Stimulated activated CD4-positive, alpha-beta T cell treated with anti-CD3 and anti-CD28 coated beads, Interleukin-2, amount 100 ng/mL, for 24 hours (primary cell): ENCODE measurements around the gene KBTBD13.
"Not testable (repeated sequence)": the region's sequence is repeated elsewhere in the genome, so short reads cannot be mapped to it uniquely, and the experiment has no call there.

Source experiments
- DNase-seq, 2 donors: peaks; one replicate each; pipeline ENCODE4 v3.0.0-alpha.2; 2020

The KBTBD13 gene

DNA sequence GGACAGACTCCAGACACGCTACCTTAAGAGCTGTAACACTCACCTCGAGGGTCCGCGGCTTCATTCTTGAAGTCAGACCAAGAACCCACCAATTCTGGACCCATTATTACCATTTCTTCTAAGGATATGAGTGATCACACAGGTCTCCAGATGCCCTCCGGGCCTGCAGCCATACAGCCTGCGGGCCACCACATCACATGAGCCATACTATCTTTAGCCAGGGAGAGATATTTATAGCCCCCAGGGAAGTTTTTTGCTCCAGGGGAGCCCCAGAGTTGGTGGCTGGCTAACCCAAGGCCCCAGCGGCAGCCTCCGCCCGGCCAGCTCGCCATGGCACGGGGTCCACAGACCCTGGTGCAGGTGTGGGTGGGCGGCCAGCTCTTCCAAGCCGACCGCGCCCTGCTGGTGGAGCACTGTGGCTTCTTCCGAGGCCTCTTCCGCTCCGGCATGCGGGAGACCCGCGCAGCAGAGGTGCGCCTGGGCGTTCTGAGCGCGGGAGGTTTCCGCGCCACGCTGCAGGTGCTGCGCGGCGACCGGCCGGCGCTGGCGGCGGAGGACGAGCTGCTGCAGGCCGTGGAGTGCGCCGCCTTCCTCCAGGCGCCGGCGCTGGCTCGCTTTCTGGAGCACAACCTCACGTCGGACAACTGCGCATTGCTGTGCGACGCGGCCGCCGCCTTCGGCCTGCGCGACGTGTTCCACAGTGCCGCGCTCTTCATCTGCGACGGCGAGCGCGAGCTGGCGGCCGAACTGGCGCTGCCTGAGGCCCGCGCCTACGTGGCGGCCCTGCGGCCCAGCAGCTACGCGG, at the start of gene KBTBD13:
Gene KBTBD13 (plus strand): TSS at position 261 of the 805 bp plus-strand sequence. CDS start 70 bp downstream, at position 331.
- DNase-seq, result no peak

DNA sequence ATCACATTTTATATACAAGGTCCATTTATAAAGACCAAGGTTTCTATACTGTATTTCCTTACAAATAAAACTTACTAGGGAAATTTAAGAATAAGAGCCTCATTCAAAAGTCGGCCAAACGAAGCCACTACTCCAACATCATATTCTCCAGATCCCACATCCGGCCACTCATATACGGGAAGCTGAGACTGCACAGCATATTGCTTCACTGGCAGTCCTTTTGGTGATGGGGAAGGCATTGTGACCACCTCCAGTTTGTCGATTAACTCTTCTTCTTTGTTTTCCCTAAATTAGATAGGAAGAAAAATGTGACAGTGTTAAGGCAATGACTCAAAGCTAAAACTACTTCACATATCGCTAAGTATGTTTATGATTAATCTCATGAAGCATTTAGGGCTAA, 49.8 kb upstream of the KBTBD13 start:
- no peak for DNase-seq

DNA sequence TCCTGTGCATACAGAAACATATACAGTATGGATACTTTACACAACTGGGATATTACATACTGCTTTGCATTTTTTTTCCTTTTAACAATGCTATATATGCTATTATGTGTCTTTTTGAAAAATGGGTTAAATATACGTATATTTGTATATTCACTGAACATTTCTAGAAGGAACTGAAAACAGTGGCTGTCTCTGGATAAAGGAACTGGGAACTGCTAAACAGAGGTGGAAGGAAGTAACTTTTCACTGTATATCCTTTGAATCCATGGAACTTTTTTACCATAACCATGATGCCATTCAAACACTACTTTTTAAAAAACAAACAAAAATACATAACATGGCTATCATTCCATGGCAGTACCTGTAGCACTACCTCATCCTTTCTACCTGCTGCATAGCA, 49.0 kb upstream of the KBTBD13 start:
- no peak for DNase-seq

DNA sequence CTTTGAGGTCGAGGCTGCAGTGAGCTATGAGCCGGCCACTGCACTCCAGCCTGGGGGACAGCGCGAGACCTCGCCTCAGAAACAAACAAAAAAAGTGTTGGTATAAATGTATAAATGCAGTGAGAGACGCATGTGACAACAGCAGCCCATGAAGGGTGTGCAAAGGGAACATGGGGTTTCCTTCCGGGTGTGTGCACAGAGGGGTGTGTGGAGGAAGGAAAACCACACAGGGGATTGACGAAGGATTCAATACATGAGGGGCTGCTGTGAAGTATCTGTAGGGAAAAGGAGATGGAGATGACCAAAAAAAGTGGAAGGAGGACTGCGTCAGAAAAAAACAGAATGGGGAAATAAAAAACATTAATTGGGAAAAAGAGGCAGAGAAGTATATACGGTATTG, 48.2 kb upstream of the KBTBD13 start:
- no peak for DNase-seq

DNA sequence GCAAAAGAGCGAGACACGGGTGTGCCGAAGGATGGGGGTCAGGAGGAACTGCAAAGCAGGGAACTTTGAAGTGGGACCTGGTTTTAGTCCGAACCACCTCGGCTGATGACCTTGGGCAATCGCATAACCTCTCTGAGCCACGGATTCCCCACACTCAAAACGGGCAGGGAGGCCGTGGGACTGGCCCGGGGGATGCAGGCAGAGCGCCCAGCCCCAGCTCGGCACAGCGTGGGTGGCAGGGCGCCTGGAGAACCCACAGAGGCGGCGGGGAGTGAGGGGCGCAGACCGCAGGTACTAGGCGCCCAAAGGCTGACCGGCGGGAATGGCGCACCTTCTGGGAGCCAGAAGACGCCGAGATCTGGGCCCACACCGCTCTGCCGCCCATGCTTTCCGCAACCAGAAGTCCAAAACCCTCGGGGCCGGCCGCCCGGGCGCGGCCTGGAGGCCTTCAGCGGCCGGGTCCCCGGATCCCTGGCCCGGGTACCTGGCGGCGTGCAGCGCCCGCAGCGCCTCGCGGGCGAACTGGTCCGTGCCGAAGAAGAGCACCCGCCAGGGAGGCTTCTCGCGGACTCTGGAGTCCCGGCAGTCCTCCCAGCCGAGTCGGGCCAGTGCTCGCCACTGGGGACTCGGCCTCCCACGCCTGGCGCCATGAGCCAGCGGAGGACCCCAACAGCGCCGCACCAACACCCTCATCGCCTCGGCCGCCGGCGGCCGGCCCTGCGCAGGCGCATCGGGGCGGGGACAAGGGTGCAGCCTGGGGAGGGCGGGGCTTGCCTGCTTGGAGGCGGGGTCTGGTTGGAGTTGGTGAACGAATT, 47.4 kb upstream of the KBTBD13 start, which contains the start of gene MTFMT:
Gene MTFMT (minus strand): TSS at position 719 of the 815 bp plus-strand sequence. CDS start 26 bp downstream, at position 693.
- peak; percentile 97 to 99 for DNase-seq

DNA sequence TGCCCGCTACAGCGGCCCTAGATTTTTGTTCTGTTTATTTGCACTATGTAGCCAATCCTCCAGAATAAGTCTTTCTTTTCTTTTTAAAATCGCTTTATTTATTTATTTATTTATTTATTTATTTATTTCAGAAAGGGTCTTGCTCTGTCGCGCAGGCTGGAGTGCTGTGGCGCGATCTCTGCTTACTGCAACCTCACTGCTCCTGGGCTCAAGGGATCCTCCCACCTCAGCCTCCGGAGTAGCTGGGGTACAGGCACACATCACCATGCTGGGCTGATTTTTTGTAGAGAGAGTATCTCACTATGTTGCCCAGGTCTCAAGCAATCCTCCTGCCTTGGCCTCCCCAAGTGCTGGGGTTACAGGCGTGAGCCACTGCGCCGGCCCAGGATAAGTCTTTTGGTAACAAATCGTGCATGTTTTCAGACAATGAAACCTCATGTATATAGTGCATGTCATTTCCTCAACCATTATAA, 46.8 kb upstream of the KBTBD13 start:
- DNase-seq, result no peak

DNA sequence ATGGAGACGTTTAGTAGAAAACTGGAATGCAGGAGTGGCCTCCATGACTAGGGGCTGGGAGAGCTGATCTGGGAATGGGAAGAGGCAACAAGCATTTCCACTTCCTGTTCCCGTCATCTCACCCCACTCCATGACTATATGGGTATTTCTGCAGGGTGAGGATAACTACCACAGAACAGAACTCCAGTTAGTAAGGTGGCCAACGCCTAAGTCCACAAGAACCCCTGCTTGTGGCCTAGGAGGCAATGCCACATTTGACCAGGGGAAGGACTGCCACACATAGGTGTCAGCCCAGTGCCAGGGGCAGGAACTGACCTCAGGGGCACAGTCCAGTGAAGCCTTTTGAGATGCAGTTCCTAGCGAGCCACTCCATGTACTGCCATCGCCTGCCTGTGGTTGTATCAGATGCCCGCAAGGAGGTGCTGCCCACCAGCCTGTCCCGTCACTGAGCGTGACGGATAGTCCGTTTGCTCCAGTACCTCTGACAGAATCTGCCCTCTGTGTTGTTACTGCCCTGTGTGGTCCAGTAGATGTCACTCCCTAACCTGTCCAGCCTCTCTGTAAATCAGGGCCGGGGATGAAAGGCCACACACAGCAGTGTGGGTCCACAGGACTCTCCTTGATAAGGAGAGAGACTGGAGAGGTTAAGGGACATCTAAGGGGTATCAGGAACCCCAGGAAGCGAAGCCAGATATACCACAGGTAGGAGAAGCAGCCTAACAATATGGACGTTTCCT, 43.6 kb upstream of the KBTBD13 start:
- DNase-seq, result peak; percentile 39 to 50

DNA sequence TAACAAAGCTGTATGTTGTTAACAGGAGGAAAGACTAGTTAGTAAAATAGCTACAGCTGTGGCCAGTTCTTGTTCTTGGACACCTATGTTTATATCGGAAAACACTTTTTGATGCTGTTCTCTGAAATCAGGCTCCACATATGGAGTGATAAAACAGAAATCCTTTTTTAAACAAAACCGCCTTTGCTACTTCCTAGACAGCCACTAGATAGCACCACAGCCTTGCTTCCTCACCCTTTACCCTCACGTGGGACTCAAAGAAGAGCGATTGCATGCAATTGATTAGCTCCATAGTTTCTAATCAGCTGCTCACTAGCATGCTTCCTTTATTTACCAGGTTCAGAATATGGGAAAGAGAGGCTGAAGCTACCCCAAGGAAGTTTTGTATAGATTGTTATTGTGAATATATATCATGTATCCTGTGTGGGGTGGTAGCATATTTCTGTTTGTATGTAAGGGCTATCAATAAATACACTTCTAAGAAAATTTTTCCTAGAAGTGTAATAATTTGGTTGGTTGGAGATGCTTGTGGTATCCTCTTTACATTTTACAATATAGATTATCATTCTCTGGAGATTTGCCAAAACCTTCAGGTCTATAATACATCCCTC, 42.8 kb upstream of the KBTBD13 start:
- DNase-seq, result peak in 1 of 2 donors; percentile 29

DNA sequence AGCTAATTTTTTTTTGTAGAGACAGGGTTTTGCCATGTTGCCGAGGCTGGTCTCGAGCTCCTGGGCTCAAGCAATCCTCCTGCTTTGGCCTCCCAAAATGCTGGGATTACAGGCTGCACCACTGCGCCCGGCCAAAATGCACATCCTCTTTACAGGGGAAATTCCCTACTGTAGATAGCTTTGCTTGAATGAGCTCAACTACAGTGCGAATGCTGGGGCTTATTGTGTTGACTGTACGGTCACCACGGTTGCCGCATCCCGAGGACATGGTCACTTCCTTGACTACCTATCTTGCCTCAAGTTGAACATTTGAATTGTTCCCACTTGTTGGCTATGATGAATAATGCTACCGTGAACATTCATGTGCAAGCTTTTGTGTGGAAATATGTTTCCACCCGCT, 41.8 kb upstream of the KBTBD13 start:
- DNase-seq, result no peak

DNA sequence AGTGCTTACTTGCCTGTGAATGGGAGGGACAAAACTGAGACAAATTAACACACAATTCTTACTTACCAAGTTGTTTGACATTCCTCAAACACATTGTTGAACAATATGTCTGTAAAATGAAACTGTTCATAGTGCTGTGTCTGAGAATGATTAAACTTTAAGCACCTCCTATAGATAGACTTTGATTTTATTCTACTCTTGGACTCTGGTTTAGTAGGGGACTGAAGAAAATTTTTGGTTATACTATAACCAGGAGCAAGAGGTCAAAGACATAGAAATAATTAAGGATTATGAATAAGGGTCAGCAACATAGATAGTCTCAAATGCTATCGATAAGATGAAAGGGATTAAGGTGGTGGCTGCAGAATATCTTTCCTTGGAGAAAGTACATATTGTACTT, 39.2 kb upstream of the KBTBD13 start:
- no peak for DNase-seq

GRCh38 chr15:65038428-65038827, 38.1 kb upstream of the KBTBD13 start:
- DNase-seq, result no peak

GRCh38 chr15:65038836-65039235, 37.7 kb upstream of the KBTBD13 start:
- no peak for DNase-seq

DNA sequence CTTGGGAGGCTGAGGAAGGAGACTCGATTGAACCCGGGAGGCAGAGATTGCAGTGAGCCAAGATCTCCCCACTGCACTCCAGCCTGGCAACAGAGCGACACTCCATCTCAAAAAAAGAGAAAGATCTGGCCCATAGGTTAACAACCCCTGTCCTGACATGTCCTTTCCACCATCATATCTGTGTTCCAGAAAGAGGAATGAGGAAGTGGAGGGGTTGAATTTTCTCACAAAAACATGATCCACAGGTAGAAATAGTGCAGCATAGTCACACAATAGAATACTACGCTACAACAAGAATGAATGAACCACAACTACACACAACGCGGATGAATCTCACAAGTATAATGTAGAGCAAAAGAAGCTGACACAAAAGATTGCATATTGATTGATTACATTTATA, 36.1 kb upstream of the KBTBD13 start:
- DNase-seq, result no peak

GRCh38 chr15:65041787-65042186, 34.8 kb upstream of the KBTBD13 start:
- no peak for DNase-seq

DNA sequence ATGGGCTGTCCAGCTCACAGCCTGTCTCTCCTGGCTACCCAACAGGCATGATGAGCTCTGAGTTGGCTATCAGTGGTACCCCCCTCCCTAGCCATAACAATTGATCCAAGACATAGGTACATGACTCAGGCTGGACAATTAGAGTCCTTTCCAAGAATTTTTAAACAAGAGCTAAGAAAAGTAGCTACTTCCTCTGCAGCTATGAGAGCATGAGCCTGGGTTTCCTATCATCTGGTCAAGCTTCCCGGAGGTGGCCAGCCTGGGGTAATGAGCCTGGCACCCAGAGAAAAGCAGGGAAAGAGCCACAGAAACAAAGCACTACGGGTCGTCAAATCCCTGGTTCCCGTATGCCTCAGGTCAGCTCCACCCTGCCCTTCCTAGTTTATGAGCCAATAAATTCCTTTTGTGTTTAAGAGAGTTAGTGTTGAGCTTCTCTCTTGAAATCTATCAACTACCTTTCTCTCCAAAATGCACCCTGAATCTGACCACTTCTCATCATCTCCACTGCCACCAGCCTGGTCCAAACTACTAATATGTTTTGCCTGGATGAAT, 33.7 kb upstream of the KBTBD13 start:
- no peak for DNase-seq

DNA sequence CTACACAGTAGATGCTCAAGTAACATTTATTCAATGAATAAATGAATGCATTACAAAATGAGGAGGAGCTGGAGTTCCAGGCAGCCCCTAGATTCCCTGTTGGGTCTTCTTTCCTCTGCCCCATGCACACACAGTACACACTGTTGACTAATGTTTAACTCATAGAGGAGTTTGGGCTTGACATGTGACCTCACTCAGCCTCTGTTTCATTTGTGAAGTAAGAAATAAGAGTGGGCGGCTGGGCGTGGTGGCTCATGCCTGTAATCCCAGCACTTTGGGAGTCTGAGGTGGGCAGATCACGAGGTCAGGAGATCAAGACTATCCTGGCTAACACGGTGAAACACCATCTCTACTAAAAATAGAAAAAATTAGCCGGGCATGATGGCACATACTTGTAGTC, 32.3 kb upstream of the KBTBD13 start:
- DNase-seq, result not testable (repeated sequence)

DNA sequence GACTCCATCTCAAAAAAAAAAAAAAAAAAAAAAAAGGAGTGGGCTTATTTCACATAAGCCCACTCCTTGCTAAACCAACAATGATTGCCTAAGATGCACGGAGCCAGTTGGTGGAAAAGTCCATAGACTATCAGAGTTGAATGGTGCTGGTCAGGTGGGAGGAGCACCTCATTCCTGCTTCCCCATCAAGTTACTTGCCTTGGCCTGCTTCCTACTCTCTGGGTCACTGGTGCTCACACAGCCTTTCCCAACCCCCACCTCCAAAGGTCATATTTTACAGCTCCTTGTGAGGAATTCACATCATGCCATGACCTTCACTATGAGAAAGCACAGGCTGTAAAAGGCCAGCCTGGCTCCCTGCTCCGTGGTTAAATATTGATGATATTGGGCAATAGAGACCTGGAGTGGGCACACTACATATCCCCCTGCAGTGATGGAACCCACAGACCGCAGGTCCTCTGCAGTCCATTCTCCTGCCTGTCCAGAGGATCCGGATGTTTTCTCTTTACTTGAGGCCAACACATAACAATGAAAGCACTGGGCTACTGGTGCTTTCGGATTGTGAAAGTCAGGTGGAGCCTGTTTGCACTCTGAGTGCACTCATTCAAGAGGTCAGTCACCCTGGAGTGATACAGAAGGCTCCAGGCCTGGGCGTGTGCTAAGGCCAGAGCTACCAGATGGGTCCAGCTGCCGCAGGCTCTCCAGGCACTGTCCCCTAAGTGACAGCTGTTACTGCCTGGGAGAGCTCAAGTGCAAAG, 31.6 kb upstream of the KBTBD13 start, which contains the start of gene SLC51B:
Gene SLC51B (plus strand): TSS at position 664 of the 758 bp plus-strand sequence. CDS start 4,618 bp downstream, outside the sequence.
- no peak for DNase-seq

- no peak for DNase-seq
These were observed 28.3 kb upstream of the KBTBD13 start for GRCh38 chr15:65048241-65048640.

DNA sequence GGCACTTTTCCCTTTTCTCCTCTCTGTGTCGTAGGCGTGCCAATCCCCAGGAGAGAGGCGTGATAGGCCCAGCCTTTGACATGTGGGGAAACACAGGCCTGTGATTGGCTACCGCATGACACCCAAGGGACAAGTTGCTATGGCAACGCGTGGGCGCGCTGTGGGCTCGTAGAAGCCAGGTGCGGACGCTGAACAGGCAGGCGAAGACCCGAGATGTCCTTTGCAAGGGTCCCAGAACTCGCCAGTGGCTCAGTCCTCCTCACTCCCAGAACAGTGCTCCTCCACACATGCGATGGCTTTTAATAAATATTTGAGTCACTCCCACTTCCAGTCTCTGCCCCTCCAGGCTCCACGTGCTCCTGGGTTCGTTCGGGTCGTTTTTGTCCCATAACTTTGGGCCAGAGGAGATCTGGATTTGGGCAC, 27.1 kb upstream of the KBTBD13 start:
- DNase-seq, result peak; percentile 90 to 92

GRCh38 chr15:65050270-65050669, 26.3 kb upstream of the KBTBD13 start:
- no peak for DNase-seq

DNA sequence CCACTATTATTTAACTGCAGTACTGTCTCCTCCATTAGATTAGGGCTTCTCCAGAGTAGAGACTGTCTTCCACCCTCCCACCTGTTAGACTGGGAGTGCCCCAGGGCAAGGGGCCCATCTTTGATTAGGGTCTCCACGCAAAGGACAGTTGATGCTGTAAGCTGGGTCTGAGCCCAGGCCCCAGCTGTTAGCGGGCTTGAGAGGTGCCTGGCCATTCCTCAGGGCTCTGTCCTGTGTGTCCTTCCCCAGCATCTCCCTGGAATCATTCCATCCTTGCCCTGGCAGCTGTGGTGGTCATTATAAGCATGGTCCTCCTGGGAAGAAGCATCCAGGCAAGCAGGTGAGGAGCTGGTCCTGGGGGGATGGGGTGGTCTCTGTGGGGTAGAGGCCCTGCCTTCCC, 25.3 kb upstream of the KBTBD13 start:
- DNase-seq, result no peak
